C1 segment of cervical spinal cord (tissue), 14 donors: ENCODE results near the gene BAG2.

Source experiments
- DNase-seq, 14 donors: peaks; one replicate each; lab custom pipeline; 2025; lab: John Stamatoyannopoulos, UW

The BAG2 gene

DNA sequence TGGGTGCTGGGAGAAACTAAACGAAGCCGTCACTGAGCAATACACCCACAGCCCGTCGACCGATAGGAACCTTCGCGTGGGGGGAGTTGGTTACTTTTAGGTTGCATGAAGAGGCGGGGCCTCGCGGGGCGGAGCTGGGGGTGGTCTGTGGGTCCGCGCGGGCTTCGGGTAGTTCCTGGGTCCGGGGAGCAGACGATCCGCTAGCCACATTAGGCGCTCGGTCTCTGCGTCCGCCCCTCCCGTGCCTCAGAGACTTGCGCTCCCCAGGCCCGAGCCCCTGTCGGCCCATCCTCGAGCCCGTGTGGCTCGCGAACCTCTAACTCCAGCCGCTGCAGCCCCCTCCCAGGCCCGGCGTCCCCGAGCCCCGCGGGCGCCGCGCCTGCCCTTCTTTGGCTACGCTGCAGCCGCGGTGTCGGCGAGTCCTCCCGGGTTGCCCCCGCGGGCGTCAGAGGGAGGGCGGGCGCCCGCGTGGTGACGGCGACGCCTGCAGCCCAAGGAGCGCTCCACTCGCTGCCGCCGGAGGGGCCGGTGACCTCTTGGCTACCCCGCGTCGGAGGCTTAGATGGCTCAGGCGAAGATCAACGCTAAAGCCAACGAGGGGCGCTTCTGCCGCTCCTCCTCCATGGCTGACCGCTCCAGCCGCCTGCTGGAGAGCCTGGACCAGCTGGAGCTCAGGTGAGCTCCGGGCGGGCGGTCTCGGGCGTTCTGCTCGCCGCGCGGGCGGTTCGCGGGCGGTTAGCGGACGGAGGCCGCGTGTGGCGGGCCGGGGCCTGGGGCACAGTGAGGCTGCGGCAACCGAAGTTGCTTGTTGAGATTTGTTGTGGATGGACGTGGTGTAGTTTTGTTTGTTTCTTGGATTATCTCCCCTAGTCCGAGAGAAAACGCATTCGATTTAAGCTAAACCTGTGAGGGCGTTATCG lies at the start of gene BAG2:
TSS of gene BAG2 (plus strand) at position 191 of the 920 bp plus-strand sequence. CDS start at position 563, 372 bp downstream.
- DNase-seq = peak; percentile 22 to 87 (median 78)

DNA sequence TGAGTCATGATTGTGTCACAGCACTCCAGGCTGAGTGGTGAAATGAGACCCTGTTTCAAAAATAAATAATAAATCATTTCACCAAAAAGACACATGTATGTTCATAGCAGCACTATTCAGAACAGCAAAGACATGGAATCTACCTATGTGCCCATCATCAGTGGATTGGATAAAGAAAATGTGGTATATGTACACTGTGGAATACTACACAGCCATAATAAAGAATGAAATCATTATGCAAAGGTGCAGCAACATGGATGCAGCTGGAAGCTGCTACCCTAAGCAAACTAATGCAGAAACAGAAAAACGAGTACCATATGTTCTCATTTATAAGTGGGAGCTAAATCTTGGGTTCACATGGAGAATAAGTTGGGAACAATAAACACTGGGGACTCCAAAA lies 49.0 kb upstream of the BAG2 start:
- DNase-seq = no peak

- no peak for DNase-seq
Measured at GRCh38 chr6:57127763-57128162, 44.4 kb upstream of the BAG2 start.

DNA sequence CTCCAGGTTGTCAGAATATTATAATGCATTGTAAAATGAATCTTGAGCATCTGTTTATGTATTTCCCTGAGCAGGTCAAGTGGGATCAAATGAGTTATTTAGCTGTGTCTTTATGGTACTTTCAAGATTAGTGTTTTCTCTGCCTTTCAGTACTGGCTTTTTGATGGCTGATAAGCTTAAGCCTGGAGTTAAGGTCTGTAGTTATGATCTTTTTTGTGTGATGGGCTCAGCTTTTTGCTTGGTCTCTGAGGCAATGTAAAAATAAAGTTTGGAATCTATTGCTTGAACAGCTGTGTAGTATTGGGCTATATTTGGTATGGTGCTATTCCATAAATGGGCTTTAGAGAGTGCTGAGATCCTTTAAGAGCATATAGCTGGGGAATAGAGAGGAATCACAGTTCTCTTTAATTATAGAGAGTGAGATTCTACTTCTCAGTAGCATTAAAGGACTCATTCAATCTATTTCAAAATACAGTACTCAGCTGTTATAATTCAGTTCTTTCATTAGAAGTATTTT lies 41.4 kb upstream of the BAG2 start:
- DNase-seq = no peak

DNA sequence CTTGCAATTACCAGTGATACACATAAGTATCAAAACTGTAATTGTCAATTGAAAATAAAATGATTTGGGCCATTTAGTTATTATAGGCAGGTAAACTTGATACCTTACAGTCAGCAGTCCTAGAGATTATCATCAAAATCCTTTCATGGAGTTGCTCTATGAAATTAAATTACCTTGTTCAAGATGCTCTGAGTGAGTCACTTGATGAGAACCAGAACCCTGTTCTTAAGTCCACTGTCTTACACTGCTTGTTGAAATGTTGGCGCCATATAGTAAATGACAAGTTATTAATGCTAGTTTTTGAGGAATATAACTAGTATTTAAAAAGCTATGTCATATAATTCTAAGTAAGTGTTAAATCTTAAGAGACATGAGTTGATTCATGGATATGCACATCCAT lies 37.2 kb upstream of the BAG2 start:
- no peak for DNase-seq

GRCh38 chr6:57135885-57136284 lies 36.2 kb upstream of the BAG2 start:
- no peak for DNase-seq

- no peak for DNase-seq
Measured at GRCh38 chr6:57137350-57137749, 34.8 kb upstream of the BAG2 start.

DNA sequence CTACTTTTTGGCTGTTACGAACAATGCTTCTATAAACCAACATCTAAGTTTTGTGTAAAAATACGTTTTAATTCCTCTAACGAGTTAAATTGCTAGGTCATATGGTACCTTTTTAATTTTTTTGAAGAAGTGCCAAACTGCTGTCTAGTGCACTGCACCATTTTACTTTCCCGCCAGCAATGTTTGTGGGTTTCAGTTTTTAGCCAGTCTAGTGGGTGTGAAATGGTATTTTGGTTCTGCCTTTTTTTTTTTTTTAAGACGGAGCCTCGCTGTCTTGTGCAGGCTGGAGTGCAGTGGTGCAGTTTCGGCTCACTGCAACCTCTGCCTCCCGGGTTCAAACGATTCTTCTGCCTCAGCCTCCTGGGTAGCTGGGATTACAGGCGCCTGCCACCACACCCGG lies 34.1 kb upstream of the BAG2 start:
- no peak for DNase-seq

DNA sequence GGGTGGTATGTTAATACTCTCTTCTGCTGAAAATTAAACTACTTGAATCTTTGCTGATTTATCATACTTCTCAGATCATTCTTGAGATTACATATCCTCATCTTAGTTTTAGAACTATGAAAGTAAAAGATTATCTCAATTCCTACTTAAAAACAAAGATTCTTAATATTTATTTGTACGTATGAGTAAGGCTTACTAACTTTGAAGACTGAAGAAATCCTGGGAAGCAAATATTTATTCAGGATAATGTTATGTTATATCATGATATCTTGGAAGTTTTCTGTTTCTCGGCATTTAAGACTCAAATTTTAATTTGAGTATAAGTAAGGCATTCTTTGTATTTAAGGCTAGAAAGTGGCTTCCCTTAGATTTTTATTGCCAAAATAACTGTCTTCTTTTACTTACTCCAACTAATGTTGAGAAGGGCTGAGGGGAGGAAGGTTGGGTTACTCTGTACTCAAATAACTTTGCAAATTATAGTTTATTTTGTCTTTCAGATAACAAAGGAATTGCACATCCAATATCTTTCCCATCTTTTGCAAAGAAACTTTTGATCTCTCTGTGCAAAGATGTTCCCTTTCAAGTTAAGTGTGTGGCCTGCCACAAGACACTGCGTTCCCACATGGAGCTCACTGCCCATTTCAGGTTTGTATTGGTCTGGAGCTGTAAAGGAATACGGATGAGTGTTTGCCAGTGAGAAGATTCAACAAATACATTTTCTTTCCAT lies 30.5 kb upstream of the BAG2 start:
- no peak for DNase-seq

DNA sequence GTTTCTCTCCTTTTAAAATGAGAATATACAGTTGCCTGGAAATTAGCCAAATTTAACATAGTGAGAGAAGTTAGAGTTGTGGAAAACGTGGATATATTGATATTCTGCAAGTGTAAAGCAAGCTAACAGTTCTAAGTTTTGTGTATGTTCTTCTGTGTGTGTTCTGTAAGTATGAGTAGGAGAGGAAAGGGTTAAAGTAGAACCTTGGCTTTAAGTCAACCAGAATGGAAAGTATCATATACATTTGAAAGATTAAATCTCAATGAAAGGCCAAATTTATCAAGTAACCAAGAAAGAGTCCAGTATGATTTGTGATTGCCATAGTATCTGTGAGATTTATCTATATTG lies 30.0 kb upstream of the BAG2 start:
- DNase-seq = no peak

GRCh38 chr6:57143690-57144089 lies 28.4 kb upstream of the BAG2 start:
- no peak for DNase-seq

- DNase-seq = no peak
Measured at GRCh38 chr6:57147401-57147800, 24.7 kb upstream of the BAG2 start.

GRCh38 chr6:57147955-57148858 lies 23.9 kb upstream of the BAG2 start:
- DNase-seq = no peak

DNA sequence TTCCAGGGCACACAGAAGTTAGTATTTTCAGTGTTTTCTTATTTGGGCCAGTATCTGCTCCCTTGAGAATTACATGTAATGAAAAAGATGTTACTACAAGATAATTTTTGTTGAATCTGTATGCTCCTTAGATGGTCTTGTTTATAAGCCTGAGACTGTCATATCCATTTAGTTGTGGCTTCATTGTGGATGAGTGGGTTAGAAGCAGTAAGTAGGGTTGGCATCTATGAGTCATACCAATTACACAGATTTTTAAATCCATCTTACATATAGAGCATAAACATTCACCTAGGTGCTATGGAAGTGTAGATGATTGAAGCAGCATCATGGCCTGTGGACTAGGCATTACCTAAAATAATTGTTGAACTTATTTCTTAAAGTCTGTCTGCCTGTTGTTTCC lies 13.5 kb upstream of the BAG2 start:
- no peak for DNase-seq

GRCh38 chr6:57159127-57159526 lies 13.0 kb upstream of the BAG2 start:
- no peak for DNase-seq

GRCh38 chr6:57162028-57162427 lies 10.1 kb upstream of the BAG2 start:
- no peak for DNase-seq

DNA sequence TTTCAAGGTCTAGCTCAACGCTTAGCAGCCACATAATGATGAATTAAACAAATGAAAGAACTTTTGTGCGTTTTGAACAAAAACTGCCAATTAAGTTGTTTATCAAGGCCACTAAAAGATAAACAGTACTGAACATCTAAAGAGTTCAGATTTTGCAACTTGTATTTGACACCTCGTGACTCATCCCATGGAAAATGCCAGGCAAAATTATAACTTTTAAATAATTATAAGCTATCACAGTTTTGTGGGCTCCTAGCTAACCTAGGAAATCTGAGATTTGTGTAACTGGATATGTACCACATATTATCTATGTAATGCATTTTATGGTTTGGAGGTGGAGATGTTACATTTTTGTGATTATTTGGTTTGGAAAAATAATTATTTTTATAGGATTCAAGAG lies 9.6 kb upstream of the BAG2 start:
- DNase-seq = no peak

DNA sequence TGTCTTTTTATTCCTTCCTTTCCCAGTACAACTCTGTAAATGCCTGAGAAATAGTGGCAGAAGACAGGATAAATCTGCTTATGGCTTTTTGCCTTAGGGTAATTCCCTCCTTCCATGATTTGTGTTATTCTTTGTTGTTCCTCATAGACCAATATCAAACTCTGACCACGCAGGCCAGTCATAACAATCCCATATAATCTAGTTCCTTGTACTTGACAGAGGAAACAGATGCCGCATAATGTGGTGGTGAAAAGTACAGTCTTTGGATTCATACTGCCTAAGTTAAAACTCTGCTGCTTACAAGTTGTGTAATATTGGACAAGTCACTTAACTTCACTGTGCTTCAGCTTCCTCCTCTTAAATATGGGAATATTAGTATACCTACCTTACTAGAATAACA lies 8.2 kb upstream of the BAG2 start:
- no peak for DNase-seq

- DNase-seq = no peak
Measured at GRCh38 chr6:57165080-57165479, 7.0 kb upstream of the BAG2 start.

DNA sequence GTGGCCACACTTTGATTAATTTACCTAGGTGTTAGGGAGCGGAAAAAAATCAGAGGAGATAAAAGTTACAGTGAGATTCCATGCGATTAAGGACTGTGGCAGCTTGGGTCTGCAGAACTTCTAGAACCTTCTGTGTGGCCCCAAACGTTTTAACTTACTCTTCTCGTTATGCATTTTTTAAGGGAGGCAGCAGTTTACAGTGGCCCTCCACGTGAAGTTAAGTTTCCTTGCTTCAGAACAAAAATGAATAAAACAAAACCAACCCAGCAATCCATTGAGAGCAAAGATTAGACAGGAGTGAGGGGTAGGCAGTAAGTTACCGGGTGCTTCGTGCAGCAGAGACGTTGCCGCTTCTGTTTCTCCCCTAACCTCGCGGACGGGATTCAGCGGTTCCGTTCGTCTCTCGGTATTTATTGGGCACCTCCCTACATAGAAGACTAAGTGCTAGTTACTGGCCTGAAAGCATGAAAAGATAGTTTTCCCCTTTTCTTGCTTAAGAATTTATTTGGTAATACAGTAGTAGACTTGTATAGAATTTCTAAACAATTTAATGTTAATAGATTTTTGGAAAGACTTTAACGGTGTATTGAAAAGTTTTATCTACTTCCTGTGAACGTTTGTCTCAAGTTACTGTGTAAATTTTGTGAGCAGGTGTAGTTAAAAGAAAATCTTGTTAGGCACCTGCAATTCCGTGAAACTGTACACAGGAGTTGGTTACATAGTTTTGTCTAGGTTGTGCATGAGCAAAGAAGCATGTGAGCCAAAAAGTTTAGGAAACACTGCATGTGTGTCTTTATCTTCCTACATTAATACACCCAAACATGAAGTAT lies 1.1 kb downstream of the BAG2 start:
- peak in 4 of 14 donors; percentile 2 to 36 (median 15) for DNase-seq
